ENCODE measurements around the gene DNAJB5. TPM values are rescaled to one million over a fixed set of nuclear protein-coding genes. Genes with fewer than 3 reads are reported as not detected.
"Not testable (repeated sequence)": the region's sequence is repeated elsewhere in the genome, so short reads cannot be mapped to it uniquely, and the experiment has no call there.

Gene DNAJB5
- polyA plus RNA-seq (2011; rRNA removed) (5.2 and 6.1 TPM in 2 replicates), polyA minus RNA-seq (2011; rRNA and poly(A)+ RNA removed) (3.2 and 4.6 TPM in 2 replicates)

DNA sequence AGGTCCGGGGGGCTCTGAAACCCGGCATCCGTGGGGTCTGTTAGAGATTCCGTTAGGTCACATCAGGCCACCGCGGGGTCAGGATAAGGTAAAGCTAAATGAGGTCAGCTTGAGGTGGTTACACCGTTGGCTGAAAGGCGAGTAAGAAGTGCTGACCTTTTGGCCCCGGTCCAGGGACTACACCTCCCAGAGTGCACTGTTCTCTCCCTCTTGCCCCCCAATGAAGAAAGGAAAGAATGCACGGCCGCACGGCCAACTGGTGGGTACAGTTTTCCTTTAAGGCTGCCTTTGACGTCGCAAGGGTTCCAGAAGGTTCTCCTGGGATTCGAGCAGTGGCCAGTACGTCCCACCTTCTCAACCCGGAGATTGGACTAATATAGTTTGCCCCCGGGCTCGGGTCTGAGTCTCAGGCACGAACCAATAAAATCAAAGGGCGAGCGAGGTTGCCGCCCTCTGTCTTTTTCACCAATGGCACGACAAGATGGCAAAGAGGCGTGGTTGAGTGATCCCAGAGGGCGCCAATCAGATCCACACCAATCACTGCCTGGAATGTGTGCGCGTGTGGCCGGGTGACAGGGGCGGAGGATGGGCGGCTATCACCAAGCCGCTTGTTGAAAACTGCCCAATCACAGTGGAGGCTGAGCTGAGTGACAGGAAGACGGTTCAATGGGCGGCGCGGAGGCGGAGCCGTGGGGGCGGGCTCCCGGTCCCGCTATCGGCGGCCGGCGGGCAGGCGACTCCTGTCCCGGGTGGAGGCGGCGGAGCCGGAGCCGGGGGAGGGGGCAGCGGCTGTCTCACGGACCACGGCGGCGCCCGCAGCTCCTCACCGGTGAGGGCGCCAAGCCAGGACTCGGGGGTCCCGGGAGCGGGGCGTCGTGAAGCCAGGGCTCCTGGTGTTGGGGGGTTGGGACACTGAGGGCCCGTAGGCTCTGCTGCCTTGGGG is at the start of gene DNAJB5:
Gene DNAJB5 (plus strand): TSS at position 743 of the 943 bp plus-strand sequence. CDS start 886 bp downstream, outside the sequence.
- Histone ChIP-seq H3K4me3 (ENCODE audit: low read depth, low read length) (peak within 1 kb of the TSS; percentile 91), H3K36me3 (ENCODE audit: control insufficient read depth, insufficient read depth, low read length) (no peaks in the 10 kb centered on the region), H3K27me3 (ENCODE audit: control insufficient read depth, insufficient read depth, low read length) (no peaks in the 10 kb centered on the region)
- TF ChIP-seq, protein P1, sequence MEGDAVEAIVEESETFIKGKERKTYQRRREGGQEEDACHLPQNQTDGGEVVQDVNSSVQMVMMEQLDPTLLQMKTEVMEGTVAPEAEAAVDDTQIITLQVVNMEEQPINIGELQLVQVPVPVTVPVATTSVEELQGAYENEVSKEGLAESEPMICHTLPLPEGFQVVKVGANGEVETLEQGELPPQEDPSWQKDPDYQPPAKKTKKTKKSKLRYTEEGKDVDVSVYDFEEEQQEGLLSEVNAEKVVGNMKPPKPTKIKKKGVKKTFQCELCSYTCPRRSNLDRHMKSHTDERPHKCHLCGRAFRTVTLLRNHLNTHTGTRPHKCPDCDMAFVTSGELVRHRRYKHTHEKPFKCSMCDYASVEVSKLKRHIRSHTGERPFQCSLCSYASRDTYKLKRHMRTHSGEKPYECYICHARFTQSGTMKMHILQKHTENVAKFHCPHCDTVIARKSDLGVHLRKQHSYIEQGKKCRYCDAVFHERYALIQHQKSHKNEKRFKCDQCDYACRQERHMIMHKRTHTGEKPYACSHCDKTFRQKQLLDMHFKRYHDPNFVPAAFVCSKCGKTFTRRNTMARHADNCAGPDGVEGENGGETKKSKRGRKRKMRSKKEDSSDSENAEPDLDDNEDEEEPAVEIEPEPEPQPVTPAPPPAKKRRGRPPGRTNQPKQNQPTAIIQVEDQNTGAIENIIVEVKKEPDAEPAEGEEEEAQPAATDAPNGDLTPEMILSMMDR (IDR thresholded peaks at IDR 0.05; ENCODE audit: insufficient read depth, low read depth, low read length), result no peak
- CTCF ChIA-PET, result interaction anchor here (1.0 to 2.0 kb wide), 6 partner anchors 17 to 105 kb away, joined by 3 to 7 read pairs (median 4); partner anchors contain the start of gene FANCG
- DNase-seq (ENCODE audit: low read depth), result peak; percentile 99
- POLR2A ChIA-PET, result no interaction called here

DNA sequence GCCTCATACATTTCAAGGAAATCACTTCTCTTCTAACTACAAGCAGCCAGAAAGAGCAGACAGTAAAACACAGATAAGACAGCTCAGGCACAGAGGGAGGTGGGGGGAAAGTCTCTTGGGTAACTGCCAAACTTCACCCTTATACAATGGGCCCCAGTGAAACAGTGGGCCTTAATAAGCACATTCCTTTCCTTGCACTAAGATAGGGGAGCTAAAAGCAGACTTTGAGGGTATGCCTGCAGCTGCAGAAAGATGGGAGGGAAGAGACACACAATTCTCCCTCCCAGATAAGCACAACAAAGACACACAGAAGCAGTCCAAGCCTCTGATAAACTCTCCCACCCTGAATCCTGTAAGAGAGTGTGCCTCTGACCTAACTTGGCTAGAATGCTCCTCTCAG is 49.6 kb upstream of the DNAJB5 start:
- DNase-seq (ENCODE audit: low read depth), result not testable (repeated sequence)
- CTCF ChIA-PET, result interaction anchor here (0.7 to 1.5 kb wide), 3 partner anchors 11 to 23 kb away, joined by 3 to 5 read pairs (median 3); no protein-coding TSS in a partner anchor

DNA sequence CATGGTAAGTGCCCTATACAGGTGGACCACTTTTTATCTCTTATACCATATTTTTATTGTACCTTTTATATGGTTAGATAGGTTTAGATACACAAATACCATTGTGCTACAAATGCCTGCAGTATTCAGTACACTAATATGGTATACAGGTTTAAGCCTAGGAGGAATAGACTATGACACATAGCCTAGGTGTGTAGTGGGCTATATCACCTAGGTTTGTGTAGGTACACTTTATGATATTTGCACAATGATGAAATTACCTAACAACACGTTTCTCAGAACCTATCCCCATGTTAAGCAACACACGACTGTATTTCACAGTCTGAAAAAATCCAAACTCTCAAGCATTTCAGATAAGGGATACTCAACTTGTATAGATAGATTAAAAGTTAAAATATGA is 41.1 kb upstream of the DNAJB5 start:
- ChIA-PET CTCF (no interaction called here), POLR2A (no interaction called here)
- H3K27me3 ChIP-seq (ENCODE audit: control insufficient read depth, insufficient read depth, low read length), result no peaks in the 10 kb centered on the region; the same call in 1 of the 2 replicates
- DNase-seq (ENCODE audit: low read depth), result no peak
- no peaks in the 10 kb centered on the region for H3K36me3 ChIP-seq (ENCODE audit: control insufficient read depth, insufficient read depth, low read length)
- TF ChIP-seq, protein P1 (IDR thresholded peaks at IDR 0.05; ENCODE audit: insufficient read depth, low read depth, low read length), result no peak
- H3K4me3 ChIP-seq (ENCODE audit: low read depth, low read length), result no peak overlapping the region

More for the DNA sequence above, 49.6 kb upstream of the DNAJB5 start:
- H3K4me3 ChIP-seq (ENCODE audit: low read depth, low read length); H3K36me3 ChIP-seq (ENCODE audit: control insufficient read depth, insufficient read depth, low read length); H3K27me3 ChIP-seq (ENCODE audit: control insufficient read depth, insufficient read depth, low read length); POLR2A ChIA-PET: not testable (repeated sequence)

DNA sequence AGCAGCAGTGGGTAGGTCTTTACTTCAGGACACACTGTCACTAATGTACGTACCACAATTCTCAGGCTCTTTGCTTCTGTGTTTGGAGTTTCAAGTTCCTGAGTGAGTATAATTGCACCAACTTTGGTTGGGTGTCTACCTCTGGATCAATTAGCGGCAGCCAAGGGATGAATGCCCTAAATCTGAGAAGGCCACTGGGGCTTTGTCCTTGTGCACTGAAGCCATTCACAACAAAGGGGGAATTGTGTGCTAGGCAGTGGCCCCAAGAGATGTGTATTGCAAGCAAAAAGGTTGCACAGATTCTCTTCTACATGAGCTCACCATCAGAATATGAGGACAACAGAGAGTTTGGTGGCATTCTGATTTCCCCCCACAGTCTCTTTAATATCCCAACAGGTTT is 35.3 kb upstream of the DNAJB5 start:
- Histone ChIP-seq H3K27me3 (ENCODE audit: control insufficient read depth, insufficient read depth, low read length) (peaks cover 19% of the 10 kb centered on the region), H3K4me3 (ENCODE audit: low read depth, low read length) (no peak overlapping the region), H3K36me3 (ENCODE audit: control insufficient read depth, insufficient read depth, low read length) (no peaks in the 10 kb centered on the region)
- ChIA-PET CTCF (interaction anchor here (1.5 kb wide), 1 partner anchor 23 kb away, joined by 4 read pairs; no protein-coding TSS in a partner anchor), POLR2A (no interaction called here)
- TF ChIP-seq, protein P1 (IDR thresholded peaks at IDR 0.05; ENCODE audit: insufficient read depth, low read depth, low read length), result no peak
- no peak for DNase-seq (ENCODE audit: low read depth)

DNA sequence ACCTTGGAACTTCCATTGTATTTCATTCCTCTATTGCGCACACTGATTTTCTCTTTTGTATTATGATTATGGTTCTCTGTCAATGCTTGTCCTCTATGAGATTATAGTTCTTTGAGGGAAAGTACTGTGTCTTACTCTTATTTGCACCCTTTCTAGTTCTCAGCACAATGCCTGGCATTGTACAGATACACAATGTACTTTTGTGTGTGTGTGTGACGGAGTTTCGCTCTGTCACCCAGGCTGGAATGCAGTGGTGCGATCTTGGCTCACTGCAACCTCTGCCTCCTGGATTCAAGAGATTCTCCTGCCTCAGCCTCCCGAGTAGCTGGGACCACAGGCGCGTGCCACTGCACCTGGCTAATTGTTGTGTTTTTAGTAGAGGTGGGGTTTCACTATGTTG is 33.5 kb upstream of the DNAJB5 start:
- POLR2A ChIA-PET; H3K4me3 ChIP-seq (ENCODE audit: low read depth, low read length); H3K36me3 ChIP-seq (ENCODE audit: control insufficient read depth, insufficient read depth, low read length); DNase-seq (ENCODE audit: low read depth): not testable (repeated sequence)
- H3K27me3 ChIP-seq (ENCODE audit: control insufficient read depth, insufficient read depth, low read length), result peaks cover 25% of the 10 kb centered on the region
- CTCF ChIA-PET, result interaction anchor here (1.0 to 1.2 kb wide), 2 partner anchors 15 to 57 kb away, joined by 3 to 4 read pairs; no protein-coding TSS in a partner anchor

DNA sequence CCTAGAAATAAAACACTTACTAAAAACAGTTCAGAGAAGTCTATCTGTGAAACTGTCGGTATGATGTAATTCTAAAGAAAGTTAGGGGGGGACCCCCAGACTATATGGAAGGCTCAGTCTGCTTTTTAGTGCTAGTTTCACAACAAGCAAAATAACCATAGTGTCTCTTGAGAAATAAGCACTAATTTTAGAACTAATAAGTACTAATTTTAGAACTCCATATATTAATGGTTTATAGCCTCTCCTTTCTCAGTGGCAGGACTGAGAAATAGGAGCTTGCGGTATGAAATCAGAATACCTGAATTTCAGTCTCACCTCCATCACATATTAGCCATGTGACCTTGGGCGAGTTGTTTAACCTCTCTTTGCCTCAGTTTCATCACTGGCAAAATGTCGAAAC is 32.9 kb upstream of the DNAJB5 start:
- CTCF ChIA-PET, result interaction anchor here (1.0 to 1.2 kb wide), 2 partner anchors 15 to 57 kb away, joined by 3 to 4 read pairs; no protein-coding TSS in a partner anchor
- TF ChIP-seq, protein P1 (IDR thresholded peaks at IDR 0.05; ENCODE audit: insufficient read depth, low read depth, low read length), result no peak

More for the DNA sequence above, 32.9 kb upstream of the DNAJB5 start:
- no peak overlapping the region for H3K4me3 ChIP-seq (ENCODE audit: low read depth, low read length)
- no peaks in the 10 kb centered on the region for H3K36me3 ChIP-seq (ENCODE audit: control insufficient read depth, insufficient read depth, low read length)
- H3K27me3 ChIP-seq (ENCODE audit: control insufficient read depth, insufficient read depth, low read length), result peaks cover 28% of the 10 kb centered on the region
- no peak for DNase-seq (ENCODE audit: low read depth)
- POLR2A ChIA-PET, result no interaction called here

Measured in BJ (cell line).